ENCODE data around the gene CHN1.

Gene CHN1

GRCh38 chr2:174863183-174863582, 142.0 kb downstream of the CHN1 start:
- no peak for DNase-seq

GRCh38 chr2:174859563-174860169, 145.5 kb downstream of the CHN1 start:
- DNase-seq, result no peak

GRCh38 chr2:174858745-174859144, 146.4 kb downstream of the CHN1 start:
- no peak for DNase-seq

DNA sequence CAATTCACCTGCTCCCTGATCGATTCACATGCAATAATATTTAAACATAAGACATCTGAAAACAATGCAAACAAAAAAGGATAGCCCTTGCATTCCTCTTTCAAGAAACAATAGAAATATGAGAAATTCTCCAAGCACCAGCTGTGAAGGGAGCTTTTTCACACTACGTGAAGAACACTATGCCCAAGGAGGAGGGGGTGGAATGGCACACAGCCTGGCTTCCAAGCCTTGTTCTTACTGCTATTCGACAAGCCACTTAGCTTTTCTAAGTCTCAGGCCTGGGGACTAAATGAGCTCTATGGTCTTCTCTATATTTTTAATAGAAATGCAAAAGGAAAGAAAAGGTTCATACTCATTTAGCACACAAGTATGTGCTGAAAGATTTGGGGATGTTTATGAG, 148.7 kb downstream of the CHN1 start:
- no peak for DNase-seq

- no peak for DNase-seq
Observed at GRCh38 chr2:174846941-174847938, 157.9 kb downstream of the CHN1 start.

GRCh38 chr2:174846218-174846617, 159.0 kb downstream of the CHN1 start:
- DNase-seq, result no peak

DNA sequence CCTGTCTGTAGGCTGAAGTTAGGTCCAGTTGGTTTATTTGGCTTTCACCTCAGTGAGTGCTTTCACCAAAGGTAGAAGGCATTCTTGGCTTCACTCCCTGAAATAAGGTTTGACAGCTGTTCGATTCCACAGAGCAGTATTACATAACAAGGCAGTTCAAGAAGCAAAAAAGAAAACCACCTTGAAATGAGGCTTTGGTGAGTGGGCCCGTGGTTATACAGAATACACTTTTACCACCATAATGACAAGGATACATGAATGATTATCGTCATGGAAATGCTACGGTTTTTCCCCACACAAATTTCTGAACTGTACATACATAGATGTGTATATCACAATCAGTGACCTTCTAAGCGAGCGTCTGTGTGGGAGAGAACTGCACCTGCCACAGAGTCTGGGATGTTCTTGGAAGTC, 160.9 kb downstream of the CHN1 start:
- DNase-seq, result no peak

DNA sequence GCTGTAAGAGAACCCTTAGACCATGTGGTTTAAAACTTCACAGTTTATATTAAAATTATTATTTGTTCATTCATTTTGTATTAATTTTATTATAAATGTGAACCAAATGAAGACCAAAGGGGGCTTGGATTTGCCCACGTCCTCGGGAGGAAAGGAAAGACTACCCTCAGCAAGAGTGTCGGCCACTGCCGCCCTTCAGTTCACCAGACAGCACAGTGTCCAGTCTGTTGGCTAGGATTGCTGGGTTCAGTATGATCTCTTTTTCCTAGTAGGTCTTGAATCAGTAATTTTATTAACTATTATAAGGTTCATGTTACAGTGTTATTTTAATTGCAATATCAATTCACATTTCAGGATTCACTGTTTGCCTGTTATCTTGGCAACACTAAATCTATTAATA, 162.7 kb downstream of the CHN1 start:
- DNase-seq, result no peak

GRCh38 chr2:174841936-174842335, 163.2 kb downstream of the CHN1 start:
- DNase-seq, result no peak

DNA sequence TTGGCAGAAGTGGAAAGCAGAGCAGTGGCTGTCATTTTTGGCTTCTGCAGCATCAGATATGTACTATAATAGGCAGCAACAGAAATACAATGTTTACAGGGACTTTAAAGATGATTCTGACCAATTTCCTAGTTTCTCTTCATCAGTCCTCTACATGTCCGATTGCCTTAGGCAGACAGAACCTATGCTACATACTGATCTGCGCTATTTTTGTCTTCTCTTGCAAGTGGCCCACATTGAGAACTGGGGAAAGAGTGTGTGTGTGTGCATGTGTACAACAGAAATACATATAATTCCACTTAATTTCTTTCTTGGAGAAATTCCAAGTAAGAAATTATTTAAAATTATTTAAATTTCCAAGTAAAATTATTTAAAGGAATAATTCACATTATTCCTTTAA, 163.8 kb downstream of the CHN1 start:
- no peak for DNase-seq

DNA sequence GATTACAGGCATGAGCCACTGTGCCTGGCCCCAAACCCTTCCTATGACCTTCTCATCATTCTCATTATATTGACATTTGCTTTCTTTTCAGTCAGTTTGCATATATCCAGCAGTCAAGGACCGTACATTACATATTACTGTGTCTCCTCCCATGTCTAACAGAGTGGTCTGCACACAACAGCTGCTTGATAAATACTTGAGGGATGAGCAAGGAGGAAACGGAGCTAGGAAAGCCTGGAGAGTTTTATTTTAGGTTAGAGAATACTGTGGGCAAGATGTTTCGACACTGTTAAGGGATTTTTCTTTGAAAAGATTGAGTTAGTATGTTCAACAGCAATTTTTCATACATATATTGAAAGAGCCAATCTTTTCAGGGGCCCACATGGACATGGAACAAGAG, 164.7 kb downstream of the CHN1 start:
- DNase-seq, result no peak

DNA sequence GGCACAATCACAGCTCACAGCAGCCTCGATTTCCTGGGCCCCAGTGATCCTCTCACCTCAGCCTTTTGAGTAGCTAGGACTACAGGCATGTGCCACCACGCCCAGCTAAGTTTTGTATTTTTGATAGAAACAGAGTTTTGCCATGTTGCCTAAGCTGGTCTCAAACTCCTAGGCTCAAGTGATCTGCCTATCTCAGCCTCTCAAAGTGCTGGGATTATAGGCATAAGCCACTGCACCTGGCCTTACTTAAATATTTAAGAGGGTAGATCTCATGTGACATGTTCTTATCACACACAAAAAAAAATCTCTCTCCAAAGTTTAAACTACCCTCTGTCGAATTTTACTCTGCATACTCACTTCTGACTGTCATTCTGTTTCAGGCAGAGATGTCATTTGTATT, 165.5 kb downstream of the CHN1 start:
- DNase-seq, result no peak

DNA sequence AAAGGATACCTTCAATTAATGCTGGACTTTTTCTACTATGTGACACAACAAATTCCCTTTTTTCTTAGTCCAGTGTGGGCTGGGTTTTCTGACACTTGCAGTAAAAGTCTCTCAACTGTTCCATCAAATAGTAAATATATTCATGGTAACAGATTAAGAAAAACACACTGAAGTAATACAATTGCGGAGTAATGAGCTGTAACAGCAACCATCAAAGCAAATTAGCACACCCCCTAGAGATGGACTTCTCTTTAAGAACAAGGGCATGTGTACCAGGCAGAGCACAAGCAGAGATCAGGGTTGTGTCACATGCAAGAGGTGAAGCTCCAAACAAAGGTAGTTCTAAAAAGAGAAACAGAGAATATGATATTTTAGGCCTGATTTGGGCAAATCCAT, 168.2 kb downstream of the CHN1 start:
- no peak for DNase-seq

- no peak for DNase-seq
Observed at GRCh38 chr2:174836377-174836994, 168.7 kb downstream of the CHN1 start.

- peak in 1 of 2 experiments; percentile 4 for DNase-seq
Observed at GRCh38 chr2:174835797-174836255, 169.4 kb downstream of the CHN1 start.

- DNase-seq, result no peak
Observed at GRCh38 chr2:174833737-174834136, 171.4 kb downstream of the CHN1 start.

GRCh38 chr2:174830561-174830960, 174.6 kb downstream of the CHN1 start:
- no peak for DNase-seq

DNA sequence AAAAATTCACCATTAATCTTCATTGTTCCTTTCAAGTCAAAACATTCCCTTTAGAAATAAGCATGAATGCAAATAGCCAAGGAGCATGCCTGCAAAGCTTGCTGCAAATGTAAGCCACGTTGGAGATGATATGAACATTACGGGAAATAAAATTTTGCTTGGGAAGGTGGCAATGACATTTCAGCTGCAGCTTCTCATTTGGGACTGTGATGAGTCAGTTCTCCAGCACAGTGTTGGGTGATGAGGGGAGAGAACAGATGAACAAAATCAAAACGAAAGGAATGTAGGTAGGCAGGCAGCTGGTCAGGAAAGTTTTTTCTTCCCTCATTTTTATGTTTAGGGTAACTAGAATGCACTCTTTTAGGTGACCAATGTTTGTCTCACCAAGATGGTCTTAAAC, 175.6 kb downstream of the CHN1 start:
- DNase-seq, result no peak

GRCh38 chr2:174827371-174828369, 177.5 kb downstream of the CHN1 start:
- DNase-seq, result no peak

- no peak for DNase-seq
Observed at GRCh38 chr2:174826051-174826450, 179.1 kb downstream of the CHN1 start.

DNA sequence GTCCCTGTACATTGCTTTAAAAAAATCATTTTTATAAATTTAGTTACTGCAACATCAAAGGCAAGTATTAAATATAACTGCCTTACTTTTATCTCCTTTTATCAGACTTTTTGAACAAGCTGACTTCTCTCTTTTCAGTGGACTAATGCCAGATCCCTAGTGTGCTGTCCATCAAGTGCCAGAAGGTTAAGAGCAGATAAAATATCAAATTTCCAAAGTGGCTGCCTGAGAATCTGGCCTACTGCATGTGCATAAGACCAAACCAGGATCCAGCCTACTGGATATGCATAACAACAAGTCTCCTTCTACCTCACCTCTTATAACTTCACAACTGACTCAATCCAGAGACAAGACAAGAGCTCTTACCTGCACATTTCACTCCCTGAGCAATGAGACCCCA, 181.1 kb downstream of the CHN1 start:
- no peak for DNase-seq

- DNase-seq, result no peak
Observed at GRCh38 chr2:174821628-174822027, 183.6 kb downstream of the CHN1 start.
